ENCODE data around the gene IL16.

IL16 gene

DNA sequence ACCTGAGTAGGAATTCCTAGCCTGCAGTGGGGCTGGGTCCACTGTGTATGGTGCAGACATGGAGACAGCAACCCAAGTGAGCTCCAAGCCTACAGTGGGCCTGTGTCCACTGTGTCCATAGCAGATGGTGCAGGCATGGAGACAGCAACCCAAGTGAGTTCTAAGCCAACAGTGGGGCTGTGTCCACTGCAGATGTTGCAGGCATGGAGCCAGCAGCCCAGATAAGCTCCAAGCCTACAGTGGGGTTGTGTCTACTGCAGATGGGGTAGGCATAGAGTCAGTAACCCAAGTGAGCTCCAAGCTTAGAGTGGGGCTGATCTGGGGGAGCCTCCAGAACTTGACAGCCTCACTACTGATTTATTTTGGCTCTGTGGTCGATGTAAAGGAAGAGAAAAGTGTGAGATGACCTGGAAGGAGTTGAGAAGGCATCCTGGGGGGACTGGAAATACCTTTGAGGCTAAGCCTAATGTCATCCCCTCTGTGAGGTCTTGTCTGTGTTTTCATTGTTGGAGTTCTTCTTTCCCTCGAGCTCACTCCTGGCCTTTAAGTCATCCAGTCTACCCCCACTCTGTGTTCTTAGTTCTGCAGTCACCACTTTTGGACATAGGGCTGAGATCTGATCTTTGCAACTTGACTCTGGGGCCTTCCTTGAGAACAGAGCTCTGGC, 22.4 kb upstream of the IL16 start:
- DNase-seq (no peak), ATAC-seq (ENCODE audit: insufficient read depth, low read depth) (no peak)
- Histone ChIP-seq H3K4me3 (ENCODE audit: low read depth in 1 of 2, low read length in 2 of 2) (no peak overlapping the region), H3K79me2 (ENCODE audit: insufficient read depth, low read length) (no peaks in the 10 kb centered on the region), H4K20me1 (ENCODE audit: insufficient read depth, low read length) (no peaks in the 10 kb centered on the region), H3K36me3 (ENCODE audit: insufficient read depth, low read length) (no peaks in the 10 kb centered on the region), H3K4me2 (ENCODE audit: insufficient read depth, low read length) (no peak overlapping the region), H3K27ac (ENCODE audit: low read length) (no peak overlapping the region), H3K9ac (ENCODE audit: low read depth, low read length) (no peak overlapping the region), H3K27me3 (ENCODE audit: insufficient read depth, low read length, poor library complexity) (no peaks in the 10 kb centered on the region), H3K4me1 (ENCODE audit: insufficient read depth, low read length) (no peaks in the 10 kb centered on the region), H2AFZ (ENCODE audit: low read depth, low read length) (no peak overlapping the region), H3K9me3 (ENCODE audit: insufficient read depth, low read length, severe bottlenecking) (no peaks in the 10 kb centered on the region)
- TF ChIP-seq EZH2 (IDR thresholded peaks at IDR 0.05; ENCODE audit: borderline replicate concordance, low read depth, low read length, severe bottlenecking), result no peak
- TF ChIP-seq, protein P1, sequence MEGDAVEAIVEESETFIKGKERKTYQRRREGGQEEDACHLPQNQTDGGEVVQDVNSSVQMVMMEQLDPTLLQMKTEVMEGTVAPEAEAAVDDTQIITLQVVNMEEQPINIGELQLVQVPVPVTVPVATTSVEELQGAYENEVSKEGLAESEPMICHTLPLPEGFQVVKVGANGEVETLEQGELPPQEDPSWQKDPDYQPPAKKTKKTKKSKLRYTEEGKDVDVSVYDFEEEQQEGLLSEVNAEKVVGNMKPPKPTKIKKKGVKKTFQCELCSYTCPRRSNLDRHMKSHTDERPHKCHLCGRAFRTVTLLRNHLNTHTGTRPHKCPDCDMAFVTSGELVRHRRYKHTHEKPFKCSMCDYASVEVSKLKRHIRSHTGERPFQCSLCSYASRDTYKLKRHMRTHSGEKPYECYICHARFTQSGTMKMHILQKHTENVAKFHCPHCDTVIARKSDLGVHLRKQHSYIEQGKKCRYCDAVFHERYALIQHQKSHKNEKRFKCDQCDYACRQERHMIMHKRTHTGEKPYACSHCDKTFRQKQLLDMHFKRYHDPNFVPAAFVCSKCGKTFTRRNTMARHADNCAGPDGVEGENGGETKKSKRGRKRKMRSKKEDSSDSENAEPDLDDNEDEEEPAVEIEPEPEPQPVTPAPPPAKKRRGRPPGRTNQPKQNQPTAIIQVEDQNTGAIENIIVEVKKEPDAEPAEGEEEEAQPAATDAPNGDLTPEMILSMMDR (IDR thresholded peaks at IDR 0.05; ENCODE audit: borderline replicate concordance, extremely low read depth, low read length, poor library complexity, severe bottlenecking), result no peak

DNA sequence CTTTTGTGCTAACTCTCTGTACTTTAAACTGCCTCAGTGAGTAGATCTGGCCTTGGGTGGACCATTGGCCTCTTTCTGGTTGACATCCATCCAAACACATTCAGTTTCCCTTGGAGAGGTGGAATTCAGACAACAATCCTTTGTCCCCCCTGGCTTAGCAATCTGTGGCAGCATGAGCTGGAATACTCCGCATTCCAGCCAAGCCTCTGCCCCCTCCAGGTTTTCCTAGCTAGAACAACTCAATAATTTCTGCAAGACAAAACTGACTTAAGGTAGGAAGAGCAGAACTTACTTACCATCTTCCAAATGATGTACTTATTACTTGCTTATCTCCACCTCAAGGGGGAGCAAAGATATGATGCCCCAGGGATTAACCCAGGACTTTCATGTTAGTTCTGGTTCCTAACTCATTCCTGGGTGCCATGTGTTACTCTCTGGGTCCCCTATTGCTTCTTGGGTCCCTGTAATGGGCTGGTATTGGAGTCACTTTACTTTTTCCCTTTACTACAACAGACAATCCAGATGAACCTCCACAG, 21.8 kb upstream of the IL16 start:
- DNase-seq, result no peak
- Histone ChIP-seq H3K79me2 (ENCODE audit: insufficient read depth, low read length) (no peaks in the 10 kb centered on the region), H3K4me3 (ENCODE audit: low read depth in 1 of 2, low read length in 2 of 2) (no peak overlapping the region), H3K27me3 (ENCODE audit: insufficient read depth, low read length, poor library complexity) (no peaks in the 10 kb centered on the region), H3K9ac (ENCODE audit: low read depth, low read length) (no peak overlapping the region), H3K36me3 (ENCODE audit: insufficient read depth, low read length) (no peaks in the 10 kb centered on the region), H3K4me2 (ENCODE audit: insufficient read depth, low read length) (no peak overlapping the region), H2AFZ (ENCODE audit: low read depth, low read length) (no peak overlapping the region), H4K20me1 (ENCODE audit: insufficient read depth, low read length) (no peaks in the 10 kb centered on the region), H3K4me1 (ENCODE audit: insufficient read depth, low read length) (no peaks in the 10 kb centered on the region), H3K9me3 (ENCODE audit: insufficient read depth, low read length, severe bottlenecking) (no peaks in the 10 kb centered on the region), H3K27ac (ENCODE audit: low read length) (no peak overlapping the region)
- no peak for TF ChIP-seq EZH2 (IDR thresholded peaks at IDR 0.05; ENCODE audit: borderline replicate concordance, low read depth, low read length, severe bottlenecking)
- TF ChIP-seq, protein P1 (IDR thresholded peaks at IDR 0.05; ENCODE audit: borderline replicate concordance, extremely low read depth, low read length, poor library complexity, severe bottlenecking), result no peak
- ATAC-seq (ENCODE audit: insufficient read depth, low read depth), result no peak

GRCh38 chr15:81175496-81175895, 21.2 kb upstream of the IL16 start:
- Histone ChIP-seq H3K27ac (ENCODE audit: low read length) (no peak overlapping the region), H3K9ac (ENCODE audit: low read depth, low read length) (no peak overlapping the region), H4K20me1 (ENCODE audit: insufficient read depth, low read length) (no peaks in the 10 kb centered on the region), H3K27me3 (ENCODE audit: insufficient read depth, low read length, poor library complexity) (no peaks in the 10 kb centered on the region), H3K9me3 (ENCODE audit: insufficient read depth, low read length, severe bottlenecking) (no peaks in the 10 kb centered on the region), H3K4me2 (ENCODE audit: insufficient read depth, low read length) (no peak overlapping the region), H2AFZ (ENCODE audit: low read depth, low read length) (no peak overlapping the region), H3K4me1 (ENCODE audit: insufficient read depth, low read length) (no peaks in the 10 kb centered on the region), H3K79me2 (ENCODE audit: insufficient read depth, low read length) (no peaks in the 10 kb centered on the region), H3K4me3 (ENCODE audit: low read depth in 1 of 2, low read length in 2 of 2) (no peak overlapping the region), H3K36me3 (ENCODE audit: insufficient read depth, low read length) (no peaks in the 10 kb centered on the region)
- DNase-seq, result no peak
- no peak for TF ChIP-seq EZH2 (IDR thresholded peaks at IDR 0.05; ENCODE audit: borderline replicate concordance, low read depth, low read length, severe bottlenecking)
- TF ChIP-seq, protein P1 (IDR thresholded peaks at IDR 0.05; ENCODE audit: borderline replicate concordance, extremely low read depth, low read length, poor library complexity, severe bottlenecking), result no peak
- no peak for ATAC-seq (ENCODE audit: insufficient read depth, low read depth)

All from DND-41 (cell line).